Upper lobe of left lung (tissue), 4 donors: ENCODE data around the gene PIK3C2B.

Experiments
- CTCF ChIP-seq, 6 experiments: fragments of 450-650 bp in 4 of 6; fragments of 200-600 bp in 2 of 6; sonication (generic) in 2 of 6; IDR thresholded peaks; one replicate each; pipeline ENCODE4 v1.5.1; 2016 to 2019; ENCODE audit warnings: antibody characterized with exemption in 6 of 6
- EP300 ChIP-seq, 4 donors: sonication (generic); formaldehyde crosslinking; IDR thresholded peaks; one replicate each; pipeline ENCODE4 v1.5.1; 2017; ENCODE audit warnings: antibody characterized with exemption in 4 of 4, control low read depth in 2 of 4
- POLR2A ChIP-seq, 4 donors: fragments of 450-650 bp; IDR thresholded peaks; one replicate each; pipeline ENCODE4 v1.5.1; 2016 to 2017; ENCODE audit warnings: antibody characterized with exemption in 4 of 4, mild to moderate bottlenecking in 2 of 4

DNA sequence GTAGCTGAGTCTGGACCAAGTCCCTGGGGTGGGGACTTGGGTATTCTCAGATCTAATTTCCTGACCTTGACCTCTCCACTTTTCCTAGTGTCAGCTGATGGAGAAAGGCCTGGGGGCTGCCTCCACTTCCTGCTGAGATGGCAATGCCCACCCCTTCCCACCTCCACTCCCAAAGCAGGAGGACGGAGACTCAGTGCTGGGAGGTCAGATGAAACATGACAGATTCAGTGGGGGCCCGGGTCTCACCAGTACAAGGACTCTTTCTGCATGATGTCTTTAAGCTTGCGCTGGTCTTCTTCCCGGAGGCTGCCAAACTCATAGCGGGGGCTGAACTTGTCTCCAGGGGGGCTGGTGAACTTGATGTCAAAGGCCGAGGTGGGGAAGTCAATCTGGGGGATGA, 47.4 kb downstream of the PIK3C2B start:
- TF ChIP-seq CTCF (IDR thresholded peaks at IDR 0.05) (no peak), POLR2A (IDR thresholded peaks at IDR 0.05) (no peak), EP300 (IDR thresholded peaks at IDR 0.05) (no peak)
